Measurements from ENCODE around the gene HDAC9.

- TF ChIP-seq CTCF (IDR thresholded peaks at IDR 0.05 in 4 of 5, conservative IDR thresholded peaks at IDR 0.05 in 1 of 5) (no peak), POLR2A (IDR thresholded peaks at IDR 0.05) (no peak)
Observed at GRCh38 chr7:18694484-18694883, 198.9 kb downstream of the HDAC9 start.
